ENCODE measurements around the gene PCSK1N.

- TF ChIP-seq EZH2 (IDR thresholded peaks at IDR 0.05) (no peak), POLR2AphosphoS5 (IDR thresholded peaks at IDR 0.05; ENCODE audit: borderline replicate concordance, low read depth, low read length) (no peak), FOXP2 (optimal IDR thresholded peaks at IDR 0.05; ENCODE audit: control extremely low read depth, extremely low read length, insufficient read depth) (no peak)
These were observed 48.4 kb downstream of the PCSK1N start for GRCh38 chrX:48786825-48787504.

All from SK-N-MC (cell line).